GM19438 (cell line): Measurements from ENCODE around the gene PROM1.

Experiments used
- ATAC-seq: cut with Tn5 transposase; IDR thresholded peaks from one replicate; pipeline ENCODE4 v1.9.1; 2021; ENCODE audit warnings: low read depth; ENCODE audit not compliant: unreplicated experiment

The PROM1 gene

DNA sequence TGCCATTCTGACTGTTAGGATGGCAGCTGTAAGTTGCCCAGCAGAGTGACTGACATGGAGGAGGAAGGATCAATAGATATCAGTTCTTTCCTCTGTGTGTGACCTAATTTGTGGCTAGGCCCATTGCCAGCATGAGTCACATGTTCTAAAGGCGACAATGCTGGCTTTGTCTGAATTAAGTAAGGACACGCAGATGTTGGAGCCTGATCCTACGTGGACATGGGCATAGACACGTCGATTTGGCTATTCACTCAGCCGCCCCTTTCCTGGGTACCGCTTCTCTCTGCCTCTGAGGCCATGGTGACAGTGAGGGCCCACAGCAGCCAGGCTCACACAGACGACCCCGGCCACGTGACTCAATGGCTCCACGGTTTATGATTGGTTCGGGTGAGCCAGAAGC is 16.3 kb downstream of the PROM1 start:
- no peak for ATAC-seq

DNA sequence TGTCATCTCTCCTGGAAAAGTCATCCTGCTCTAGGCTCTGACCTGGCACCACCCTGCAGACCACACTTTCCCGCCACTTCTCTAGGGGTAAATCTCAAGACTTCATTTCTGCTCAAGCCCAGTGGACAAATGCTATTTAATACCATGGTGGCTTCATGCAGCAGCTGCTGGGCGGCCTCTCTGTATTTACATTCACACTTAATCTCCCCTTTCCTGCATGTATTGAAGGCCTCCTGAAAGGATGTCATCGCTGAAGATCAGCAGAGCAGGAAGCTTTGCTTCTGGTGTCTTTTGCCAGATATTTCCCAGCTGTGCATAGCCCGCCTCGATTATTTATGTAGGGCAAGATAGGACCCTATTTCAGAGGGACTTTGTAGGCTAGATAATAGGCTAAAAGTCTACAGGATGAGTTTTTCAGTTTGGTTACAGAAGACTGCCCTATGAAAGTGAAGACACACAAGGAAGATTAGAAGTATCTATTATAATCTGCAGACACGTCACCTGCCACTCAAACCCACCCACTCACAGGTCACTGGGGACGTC is 17.2 kb downstream of the PROM1 start:
- no peak for ATAC-seq

DNA sequence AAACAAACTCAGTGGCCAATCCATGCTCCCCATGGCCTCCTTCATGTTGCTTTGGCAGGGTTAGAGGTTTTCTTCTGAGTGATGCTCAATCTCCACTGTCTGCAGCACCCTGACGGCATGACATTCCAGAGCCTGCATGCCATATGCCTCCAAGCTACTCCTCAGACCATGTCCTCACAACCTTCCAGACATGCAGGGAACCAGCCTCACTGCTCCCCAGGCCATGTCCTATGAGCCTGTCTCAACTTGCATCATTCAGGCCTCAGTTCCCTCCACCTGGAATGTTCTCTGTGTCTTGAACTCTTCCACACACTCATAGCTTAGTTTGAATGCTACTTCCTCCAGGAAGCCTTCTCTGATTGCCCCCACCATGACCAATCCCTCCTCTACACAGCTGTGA is 18.8 kb downstream of the PROM1 start:
- ATAC-seq = no peak

DNA sequence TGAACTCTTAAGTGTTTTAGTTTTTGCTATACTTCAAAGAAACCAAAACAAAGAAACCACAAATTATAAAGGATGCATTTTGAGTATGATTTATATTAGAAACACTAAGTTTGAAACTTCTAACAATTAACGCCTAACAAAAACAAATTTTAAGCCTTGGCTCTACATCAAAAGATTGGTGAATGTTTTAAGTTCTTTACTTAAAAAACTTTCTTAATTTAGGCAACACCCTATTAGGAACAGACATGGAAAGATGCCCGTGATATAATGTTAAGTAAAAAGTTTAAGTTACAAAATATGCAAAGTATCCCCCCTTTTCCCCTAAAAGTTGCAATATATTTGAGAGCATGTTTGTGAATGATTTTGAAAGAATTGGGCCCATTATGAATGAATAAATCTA is 21.2 kb downstream of the PROM1 start:
- no peak for ATAC-seq

DNA sequence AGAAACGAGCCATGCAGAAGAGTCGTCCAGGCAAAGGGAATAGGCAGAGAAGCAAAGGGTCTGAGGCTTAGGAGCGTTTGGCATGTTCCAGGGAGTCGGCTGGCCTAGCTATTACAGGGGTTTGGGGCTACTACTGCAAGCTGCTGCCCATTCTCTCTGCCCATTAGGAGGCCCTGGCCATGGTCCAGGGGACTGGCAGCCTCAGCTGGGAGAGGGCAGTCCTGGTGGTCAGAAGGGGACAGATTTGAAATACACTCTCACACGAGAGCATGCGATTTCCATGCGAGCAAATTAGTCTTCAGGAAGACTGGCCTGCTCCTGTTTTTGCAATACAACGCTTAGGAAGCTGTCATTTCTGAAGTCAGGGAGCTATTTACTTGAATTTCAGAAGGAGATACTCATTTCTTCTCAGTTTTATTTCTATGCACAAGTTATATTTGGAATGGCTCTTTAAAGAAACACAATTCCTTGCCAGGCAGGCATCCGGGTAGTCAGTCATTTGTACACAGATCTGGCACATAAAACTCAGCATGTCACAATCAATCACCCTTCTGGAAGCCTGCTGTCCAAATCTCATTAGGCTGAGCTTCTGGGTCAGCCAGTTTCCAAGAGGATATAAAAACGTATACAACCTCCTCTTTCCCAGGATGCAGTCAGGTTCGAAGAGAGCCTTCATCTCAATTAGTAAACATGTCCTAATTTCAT is 27.0 kb downstream of the PROM1 start:
- ATAC-seq = no peak

DNA sequence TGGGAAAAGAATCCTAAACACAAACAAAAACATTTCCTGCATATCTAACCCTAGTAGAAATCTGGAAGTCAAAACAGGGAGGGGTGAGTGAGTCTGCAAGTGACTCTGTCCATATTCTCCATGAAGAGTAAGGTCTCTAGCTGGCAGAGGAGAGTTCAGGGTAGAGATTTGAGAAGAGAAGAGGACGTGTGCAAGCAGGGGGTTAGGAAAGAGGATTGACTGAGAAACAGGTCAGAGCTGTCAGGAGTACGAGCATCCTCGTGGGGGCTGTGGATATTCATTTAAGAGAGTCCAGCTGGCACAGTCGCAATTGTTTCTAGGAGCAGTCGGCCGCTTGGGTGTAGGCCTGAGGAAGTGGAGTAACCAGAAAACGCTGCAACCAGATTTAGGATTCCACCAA is 27.9 kb downstream of the PROM1 start:
- no peak for ATAC-seq

DNA sequence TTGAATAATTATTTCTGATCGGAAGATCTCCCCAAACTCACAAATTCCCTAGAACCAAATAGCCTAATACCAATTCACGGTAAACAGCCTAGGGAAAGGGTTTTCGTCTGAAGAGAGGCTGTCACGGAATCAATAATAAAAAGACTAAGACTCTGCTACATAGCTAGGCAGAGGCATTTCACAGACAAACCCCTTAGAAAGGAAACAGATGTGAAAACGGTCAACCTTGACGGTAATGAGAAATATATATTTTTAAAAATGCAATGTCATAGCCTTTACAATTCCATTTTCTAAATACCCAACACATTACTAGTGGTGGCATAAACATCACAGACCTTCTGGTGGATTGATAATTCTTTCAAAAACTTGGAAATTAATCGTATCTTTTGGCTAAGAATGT is 28.4 kb downstream of the PROM1 start:
- ATAC-seq = no peak

DNA sequence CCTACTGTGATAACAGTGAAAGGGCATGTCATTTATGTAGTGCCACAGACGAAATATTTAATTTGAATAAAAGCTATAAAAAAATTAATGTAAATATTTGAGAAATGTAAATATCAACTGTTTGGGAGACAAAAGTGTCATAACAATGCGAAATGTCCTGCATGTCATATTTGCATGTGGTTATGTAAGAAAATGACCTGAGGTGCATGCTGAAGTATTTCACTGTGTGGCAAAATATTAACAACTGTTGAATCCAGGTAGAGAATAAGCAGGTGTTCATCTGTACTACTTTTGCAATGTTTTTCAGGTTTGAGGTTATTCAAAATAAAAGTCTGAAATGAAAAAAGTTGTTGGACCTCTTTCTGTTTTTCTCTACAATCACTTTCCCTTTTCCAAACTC is 30.9 kb downstream of the PROM1 start:
- ATAC-seq = no peak

DNA sequence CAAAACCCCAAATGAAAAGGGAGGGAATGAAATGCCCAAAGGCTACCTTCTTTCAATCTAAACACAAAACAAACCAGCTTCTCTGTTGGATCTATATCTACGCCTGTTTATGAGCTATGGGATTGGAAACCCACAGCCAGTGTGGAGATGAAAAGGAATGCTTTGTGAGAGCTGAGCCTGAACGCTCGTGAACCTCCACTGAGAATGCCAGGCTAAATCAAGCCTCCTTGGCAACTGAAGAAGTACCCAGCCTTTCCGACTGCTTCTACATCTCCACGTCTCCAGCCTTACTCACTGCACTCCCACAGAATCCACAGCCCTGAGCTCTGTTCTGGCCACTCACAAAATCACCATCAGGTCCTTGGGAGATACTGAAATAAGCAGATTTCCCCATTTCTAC is 31.8 kb downstream of the PROM1 start:
- no peak for ATAC-seq

DNA sequence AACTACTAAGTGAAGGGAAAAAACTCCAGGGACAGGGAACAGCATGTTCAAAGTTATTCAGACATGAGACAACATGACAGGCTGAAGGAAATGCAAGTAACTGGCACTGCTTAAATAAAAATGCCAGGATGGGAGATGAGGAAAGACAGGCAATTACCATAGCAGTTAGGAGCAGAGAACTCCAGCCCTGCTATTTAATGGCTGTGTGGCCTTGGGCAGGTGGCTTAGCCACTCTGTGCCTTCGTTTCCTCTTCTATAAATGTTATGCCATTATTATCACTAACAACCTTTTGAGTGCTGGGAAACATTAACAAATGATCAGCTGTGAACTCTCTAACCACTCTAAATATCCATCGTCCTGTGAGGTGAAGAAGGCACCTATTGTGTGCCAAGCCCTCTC is 32.7 kb downstream of the PROM1 start:
- no peak for ATAC-seq

DNA sequence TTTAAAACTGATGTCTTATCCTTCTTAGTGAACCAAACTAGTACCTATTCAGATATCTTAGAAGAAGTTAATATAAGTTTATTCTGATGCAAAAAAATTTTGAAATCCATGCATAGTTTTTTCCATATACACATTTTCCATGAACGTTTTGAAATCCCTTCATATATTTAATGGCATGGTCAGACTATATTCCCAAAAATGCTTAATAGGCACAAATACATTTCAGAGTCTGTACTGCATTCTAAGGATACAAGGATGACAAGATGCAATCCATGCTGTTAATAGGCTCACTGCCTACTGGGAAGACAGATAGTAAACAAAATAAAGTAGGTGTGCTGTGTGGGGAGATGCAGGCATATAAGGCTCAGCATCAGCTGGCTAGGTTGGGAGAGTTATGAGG is 33.2 kb downstream of the PROM1 start:
- ATAC-seq = no peak

DNA sequence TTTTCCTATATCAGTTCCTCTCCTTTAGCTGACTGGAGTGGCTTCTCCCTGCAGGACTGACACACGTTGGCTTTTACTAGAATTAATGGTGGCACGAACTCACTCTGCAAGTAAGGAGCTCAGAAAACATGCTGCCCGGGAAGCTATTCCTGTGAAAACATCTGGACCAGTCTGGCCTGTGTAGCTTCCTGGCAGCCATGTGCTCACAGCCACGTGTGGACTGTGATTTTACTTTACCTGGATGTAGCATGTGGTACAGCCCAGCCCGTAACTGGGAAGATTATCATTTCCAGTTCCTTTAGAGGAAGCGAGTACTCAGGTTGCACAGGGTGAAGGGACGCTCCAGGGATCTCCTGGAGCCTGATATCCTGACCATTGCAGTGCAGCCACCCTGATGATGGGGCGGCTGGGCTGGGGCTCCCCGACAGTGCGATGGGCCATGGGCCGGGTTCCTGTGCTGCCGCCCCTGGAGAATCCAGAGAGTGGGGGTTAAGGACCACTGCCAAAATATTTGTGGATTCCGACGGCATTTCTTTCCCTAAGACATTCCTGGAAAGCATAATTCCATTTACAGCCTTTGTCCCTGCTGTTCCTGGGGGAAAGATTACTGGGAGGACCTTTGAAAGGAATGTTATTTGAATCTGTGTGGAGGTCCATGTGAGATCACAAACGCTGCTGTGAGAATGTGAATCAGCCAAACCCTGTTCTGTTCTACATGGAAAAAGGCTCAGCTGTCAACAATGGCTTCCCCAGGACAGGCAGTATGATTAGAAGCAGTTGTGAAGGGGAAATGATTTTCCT is 35.0 kb downstream of the PROM1 start:
- ATAC-seq = no peak

DNA sequence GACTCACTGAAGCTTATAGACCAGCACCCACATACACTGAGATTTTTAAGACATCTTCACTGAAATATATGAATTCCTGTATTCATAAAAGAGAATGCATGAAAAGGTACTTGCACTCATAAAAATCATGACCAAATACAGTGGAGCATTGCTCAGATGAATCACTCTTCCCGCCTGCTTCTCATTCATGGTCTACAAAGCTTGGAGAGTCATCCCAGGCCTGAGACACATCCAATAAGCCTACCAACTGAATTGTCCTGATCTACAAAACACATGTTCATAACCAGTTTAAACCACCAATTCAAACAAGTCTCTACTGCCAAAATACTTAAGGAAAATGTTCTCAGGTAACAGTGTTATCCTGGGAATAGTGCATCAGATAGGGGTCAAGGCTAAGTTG is 38.1 kb downstream of the PROM1 start:
- ATAC-seq = no peak

DNA sequence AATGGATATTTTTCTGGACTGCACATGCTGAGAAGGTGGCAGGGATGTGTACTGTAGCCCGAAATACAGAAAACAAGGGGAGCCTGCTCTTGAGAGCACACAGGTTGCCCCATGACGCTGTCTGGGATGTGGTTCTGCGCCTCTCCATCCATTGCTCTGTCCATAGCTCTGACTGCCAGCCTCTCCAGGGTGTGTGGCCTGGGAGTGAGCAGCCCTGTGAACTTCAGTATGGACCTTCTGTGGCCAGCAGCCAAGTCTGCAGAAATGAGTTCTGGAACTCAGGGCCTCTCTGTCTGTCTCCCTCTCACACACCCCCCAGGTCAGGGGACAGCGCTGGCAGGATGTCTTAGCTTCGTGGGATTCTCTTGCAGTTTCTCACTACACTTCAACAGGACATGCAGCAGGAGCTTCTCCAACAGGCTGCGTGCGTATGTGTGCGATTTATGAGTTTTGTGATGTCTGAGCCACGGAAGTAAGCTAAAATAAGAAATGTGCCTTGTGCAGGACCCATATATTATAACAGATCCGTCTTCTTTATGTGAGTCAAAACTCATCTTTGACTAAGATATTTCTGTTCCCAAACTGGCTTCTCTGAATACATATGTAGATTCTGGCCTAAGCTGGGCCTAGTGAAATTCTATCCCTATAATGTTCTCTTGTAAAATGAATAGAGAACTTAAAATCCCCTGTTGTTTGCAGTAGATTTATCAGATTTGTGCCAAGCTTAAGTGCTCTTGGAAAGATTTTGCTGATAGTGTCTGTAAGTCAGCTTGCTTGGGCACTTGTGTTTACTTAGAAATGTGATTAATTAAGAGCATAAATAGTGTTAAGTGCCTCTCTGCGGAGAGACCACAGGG is 40.0 kb downstream of the PROM1 start:
- no peak for ATAC-seq

DNA sequence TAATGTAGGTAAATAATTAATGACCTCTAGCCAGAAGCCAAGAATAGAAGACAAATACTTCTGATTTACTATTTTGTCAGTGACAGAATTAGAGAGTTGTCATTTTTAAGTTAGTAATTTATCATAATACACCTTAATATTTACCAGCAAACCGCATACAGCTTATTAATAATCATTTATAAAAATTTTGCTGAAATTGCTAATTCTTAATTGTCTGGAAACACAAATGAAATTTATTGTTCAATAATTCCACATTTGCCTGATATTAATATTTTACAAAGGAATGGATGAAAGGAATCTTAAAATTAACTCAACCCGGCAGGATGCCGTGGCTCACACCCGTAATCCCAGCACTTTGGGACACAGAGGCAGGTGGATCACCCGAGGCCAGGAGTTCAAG is 44.7 kb downstream of the PROM1 start:
- ATAC-seq = no peak

DNA sequence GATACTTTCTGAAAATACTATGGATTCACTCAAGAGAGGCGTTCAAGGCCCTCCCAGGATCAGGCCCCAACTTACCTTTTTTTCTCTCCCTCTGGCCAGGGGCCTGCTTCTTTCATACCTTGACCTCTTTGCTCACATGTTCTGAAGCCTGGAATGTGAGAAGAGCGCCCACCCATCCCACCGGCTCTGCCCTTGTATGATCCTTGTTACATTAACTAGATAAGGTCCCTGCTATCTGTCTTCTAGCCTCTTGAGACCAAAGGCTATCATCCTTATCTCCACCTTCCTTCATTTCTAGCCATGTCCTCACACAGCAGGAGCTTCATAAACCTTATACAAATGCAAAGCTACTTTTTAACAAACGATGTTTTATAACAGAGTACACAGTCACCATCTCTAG is 45.9 kb downstream of the PROM1 start:
- ATAC-seq = no peak

DNA sequence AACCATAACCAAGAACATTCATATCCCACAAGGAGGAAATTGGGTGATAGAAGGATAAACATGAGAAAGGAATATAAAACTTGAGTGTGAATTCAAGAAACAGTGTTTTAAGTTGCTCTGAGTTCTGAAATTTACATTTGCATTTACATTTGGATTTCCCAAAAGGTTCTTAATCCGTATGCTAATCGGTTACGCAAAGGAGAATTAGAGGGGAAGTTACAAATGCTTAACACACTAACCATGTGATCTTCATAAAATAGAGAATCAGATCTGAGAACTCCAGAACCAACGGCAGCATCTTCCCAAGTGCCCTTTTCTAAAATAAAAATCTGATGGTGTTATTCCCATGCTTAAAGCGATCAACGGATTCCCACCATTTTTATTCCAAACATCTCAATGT is 48.0 kb downstream of the PROM1 start:
- no peak for ATAC-seq

DNA sequence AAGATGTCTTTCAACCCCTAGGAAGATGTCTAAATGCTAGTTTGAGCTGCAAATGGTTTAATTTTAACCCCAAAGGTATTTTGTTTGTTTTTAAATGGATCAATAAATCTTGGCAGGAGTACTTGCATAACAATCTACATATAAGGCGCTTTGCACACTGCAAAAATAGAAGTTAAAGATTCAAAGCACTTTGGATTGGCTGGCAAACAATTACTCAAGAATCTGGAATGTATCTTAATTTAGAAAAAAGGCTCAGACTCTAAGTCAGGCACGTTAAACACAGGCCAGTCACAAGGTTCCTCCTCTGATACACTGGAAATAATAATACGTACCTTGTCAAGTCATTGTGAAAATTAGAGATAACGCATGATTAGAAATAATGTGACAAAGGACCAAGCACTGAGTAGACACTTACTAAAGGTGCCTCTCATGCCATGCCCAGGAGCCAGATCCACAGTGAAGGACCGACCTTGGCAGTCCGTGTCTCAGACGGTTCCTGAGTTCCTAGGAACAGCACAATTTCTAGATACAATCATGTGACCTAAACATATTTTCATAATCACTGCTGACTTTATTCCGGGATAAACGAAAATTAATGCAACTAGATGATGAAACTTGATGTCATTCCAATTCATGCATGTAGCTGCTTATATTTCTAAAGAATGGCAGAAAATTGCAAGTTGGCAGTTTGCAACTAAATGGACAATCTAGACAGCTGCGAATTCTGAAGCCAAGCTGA is 49.6 kb downstream of the PROM1 start:
- no peak for ATAC-seq

DNA sequence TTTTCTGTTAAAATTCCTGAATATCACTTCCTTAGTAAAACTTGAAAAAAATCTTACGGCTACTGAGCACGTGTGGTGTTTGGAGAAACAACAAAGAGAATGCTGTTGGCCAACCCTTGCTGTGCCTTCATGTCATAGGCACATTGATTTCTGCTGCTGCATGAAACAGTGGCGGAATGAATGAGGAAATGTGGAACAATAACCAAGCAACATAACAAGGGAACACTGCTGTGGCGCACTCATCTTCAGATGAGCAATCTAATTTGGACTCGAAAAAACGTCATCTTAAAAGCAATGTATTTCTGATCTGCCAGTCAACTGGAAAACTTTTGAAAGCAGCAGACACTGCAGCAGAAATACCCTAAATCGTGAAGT is 51.4 kb downstream of the PROM1 start:
- no peak for ATAC-seq

DNA sequence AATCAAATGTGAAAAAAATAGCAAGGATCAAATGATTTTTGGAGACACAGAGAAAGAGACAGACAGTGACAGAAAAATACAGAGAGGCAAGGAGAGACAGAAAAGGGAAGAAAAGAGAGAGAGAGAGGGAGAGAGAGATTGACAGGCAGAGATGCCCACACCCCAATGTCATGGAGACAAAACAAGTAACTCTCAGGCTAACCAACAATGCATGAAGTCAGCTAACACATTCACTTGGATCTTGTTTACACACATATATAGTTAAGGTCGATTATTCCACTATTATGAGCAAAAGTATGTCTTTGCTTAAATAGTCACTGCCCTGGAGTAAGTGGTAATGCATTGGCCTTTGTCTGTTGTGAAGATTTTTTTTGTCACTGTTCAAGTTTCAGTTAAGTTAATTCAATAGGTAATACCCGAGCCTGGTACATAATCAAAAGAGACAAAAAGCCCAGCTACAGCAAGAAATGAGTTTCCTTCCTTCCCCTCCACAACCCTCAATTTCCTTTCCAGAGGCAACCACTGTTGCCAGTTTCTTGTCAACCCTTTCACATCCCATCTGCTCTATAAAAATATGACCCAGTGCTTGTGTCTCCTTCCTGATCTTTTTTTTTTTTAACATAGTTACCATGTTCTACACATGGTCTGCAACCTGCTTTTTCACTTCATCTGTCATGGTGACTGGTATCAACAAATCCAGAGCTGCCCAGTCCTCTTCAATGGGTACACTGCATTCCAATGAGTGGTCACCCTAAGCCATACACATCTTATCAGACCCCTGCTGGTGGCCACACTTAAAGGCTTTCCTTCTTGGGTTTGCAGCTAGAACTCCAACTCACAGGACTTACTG is 52.1 kb downstream of the PROM1 start:
- no peak for ATAC-seq
